GM19467 (cell line): ENCODE measurements around the gene RNF222.
"Not testable (repeated sequence)": the region's sequence is repeated elsewhere in the genome, so short reads cannot be mapped to it uniquely, and the experiment has no call there.

ENCODE experiments used
- ATAC-seq: cut with Tn5 transposase; IDR thresholded peaks from one replicate; pipeline ENCODE4 v1.9.1; 2021; ENCODE audit warnings: mild to moderate bottlenecking, moderate library complexity; ENCODE audit not compliant: unreplicated experiment

The RNF222 gene

GRCh38 chr17:8413328-8413727, 15.7 kb upstream of the RNF222 start:
- ATAC-seq, result no peak

GRCh38 chr17:8412089-8412488, 14.5 kb upstream of the RNF222 start:
- ATAC-seq, result no peak

GRCh38 chr17:8410883-8411238, 13.2 kb upstream of the RNF222 start:
- ATAC-seq, result no peak

- no peak for ATAC-seq
Measured at GRCh38 chr17:8409966-8410882, 12.6 kb upstream of the RNF222 start.

- ATAC-seq, result no peak
Measured at GRCh38 chr17:8408371-8408770, 10.7 kb upstream of the RNF222 start.

GRCh38 chr17:8406174-8406573, 8.5 kb upstream of the RNF222 start:
- no peak for ATAC-seq

DNA sequence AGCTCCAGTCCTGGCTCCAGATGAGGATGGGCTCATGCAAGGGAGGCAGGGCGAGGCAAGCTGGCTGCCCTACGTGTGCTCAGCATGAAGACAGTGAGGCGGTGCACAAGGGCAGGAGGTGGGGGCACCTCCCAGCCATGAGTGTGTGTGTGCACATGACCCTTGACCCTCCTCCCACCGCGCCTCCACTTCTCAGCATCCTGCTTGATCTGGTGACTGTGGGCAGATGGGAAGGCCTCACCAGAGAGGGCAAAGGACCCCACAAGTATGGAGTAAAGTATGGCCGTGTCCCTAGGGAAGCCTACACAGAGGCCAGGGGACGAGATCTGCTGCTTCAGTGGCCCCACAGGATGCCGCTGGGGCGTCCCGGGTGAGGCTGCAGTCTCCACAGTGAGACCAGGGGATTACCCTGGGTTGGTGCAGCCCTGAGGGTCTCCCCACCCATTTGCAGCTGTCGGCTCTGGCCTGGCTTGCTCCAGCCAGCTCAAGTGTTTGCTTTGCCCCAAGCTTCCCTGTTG, 7.9 kb upstream of the RNF222 start:
- ATAC-seq, result no peak

DNA sequence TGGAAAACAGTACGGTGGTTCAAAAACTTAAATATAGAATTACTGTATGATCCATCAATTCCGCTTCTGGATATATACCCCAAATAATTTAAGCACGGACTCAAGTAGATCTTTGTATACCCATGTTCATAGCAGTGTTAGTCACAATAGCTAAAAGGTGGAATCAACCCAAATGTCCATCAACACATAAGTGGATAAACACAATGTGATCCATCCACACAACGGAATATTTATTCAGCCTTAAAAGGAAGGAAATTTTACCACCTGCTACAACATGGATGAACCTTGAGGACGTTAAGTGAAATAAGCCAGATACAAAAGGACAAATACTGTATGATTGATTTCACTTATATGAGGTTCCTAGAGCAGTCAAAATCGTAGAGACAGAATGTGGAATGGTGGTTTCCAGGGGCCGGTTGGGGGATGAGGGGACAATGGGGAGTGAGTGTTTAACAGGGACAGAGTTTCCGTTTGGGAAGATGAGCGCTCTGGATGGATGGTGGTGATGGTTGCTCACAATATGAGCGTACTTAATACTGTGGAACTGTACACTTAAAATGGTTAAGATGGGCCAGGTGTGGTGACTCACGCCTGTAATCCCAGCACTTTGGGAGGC, 5.4 kb upstream of the RNF222 start:
- no peak for ATAC-seq

GRCh38 chr17:8401107-8401506, 3.5 kb upstream of the RNF222 start:
- ATAC-seq, result no peak

- ATAC-seq, result no peak
Measured at GRCh38 chr17:8398980-8399379, 1.4 kb upstream of the RNF222 start.

- not testable (repeated sequence) for ATAC-seq
Measured at GRCh38 chr17:8394497-8394896, 3.1 kb downstream of the RNF222 start.

GRCh38 chr17:8393470-8394231, 4.0 kb downstream of the RNF222 start:
- no peak for ATAC-seq

DNA sequence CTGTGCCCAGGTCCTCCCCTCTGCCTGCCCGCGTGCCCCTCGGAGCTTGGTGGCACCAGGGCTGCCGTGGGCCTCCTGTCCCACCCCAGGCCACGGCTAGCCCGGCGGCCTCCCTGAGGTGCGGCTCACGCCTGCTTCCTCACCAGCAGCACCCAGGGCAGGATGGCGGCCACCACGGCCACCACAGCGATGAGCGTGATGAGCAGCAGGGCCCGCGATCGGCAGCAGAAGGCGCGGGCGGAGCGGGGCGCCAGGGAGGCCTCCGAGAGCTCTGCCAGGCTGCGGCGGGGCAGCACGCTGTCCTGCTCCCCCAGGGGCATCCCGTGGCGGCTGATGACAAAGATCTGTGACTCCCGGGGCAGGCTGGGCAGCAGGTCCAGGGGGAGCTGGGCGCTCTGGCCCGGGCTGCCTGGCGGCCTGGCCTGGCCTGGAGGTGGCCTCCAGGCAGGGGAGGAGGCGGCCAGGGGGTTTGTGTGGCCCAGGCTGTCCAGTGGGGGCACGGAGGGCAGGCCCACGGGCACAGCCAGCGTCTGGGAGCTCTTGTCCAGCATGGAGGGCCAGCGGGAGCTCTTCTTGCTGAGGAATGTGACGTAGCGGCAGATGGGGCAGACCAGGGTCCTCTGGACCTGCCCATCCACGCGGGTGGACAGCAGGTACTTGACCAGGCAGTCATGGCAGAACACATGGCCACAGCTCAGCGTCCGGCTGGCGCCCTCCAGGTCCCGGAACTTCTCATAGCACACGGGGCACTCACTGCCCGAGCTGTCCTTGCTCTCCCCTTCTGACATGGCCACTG, 4.8 kb downstream of the RNF222 start:
- ATAC-seq, result no peak

DNA sequence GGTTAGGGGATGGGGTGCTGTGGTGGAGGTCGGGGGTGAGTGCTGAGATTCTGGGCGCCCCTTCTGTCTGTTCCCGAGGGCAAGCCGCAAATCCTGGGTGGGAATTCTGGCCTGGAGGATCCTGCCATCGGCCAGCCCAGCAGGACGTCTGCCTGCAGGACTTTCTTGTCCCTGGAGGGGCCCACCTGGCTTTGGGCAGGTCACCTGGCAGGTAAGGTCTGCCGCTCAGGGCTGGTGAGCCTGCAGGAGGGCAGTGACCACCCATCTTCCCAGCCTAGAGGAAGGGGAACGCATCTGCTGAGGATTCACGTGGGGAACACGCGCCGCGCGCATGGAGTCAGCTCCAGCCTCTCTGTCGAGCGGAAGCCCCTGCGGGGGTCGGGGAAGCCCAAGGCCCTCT, 5.4 kb downstream of the RNF222 start:
- no peak for ATAC-seq

DNA sequence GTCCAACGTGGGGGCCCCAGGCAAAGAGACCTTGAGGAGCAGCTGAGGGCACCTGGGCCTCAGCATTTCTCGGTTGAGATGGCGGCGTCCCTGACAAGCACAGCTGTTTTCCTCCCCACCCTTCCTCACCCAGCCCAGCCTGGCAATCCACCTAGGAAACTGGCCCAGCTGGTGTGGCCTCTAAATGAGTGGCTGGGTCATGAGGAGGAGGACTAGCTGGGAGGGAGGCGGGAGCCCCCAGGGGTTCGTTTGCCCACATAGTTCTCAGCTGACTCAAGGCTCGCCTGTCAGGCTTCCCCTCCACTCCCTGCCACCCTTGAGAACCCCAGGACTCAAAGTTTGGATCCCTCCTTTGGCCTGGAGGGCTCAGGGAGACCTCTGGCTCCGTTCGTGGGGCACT, 5.9 kb downstream of the RNF222 start:
- ATAC-seq, result no peak

DNA sequence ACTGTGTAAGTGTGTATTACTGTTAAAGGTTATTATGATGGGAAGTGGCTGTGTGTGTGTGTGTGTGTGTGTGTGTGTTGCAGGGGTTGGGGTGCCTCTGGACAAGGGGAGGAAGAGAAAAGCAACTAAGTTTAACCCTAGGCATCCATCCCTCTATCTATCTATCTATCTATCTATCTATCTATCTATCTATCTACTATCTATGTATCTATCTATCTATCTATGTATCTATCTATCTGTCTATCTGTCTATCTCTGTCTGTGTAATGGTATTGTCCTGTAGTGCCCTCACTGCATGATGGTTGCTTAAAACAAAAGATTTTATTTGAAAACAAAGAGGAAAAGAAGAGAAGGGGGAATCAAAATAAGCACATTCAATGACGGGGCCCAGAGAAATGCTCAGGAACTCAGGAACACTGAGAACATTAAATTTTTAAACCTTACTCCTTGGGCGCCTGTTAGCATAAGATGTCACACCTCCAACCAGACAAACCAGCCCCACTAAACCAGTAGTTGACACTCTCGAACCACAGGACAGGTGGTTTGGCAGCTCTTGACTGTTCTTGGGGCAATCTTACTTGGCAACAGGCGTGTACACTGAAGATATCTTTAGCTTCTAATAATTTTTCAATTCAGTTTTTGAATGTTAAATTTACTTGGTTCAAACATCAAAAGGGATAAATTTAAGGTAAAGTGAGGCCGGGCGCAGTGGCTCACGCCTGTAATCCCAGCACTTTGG, 9.5 kb downstream of the RNF222 start:
- ATAC-seq, result no peak

GRCh38 chr17:8386841-8387240, 10.8 kb downstream of the RNF222 start:
- no peak for ATAC-seq

GRCh38 chr17:8384801-8385378, 12.7 kb downstream of the RNF222 start:
- no peak for ATAC-seq

- peak; percentile 82 for ATAC-seq
Measured at GRCh38 chr17:8383143-8383822, 14.3 kb downstream of the RNF222 start, which contains the start of gene RPL26. TSS of gene RPL26 (minus strand) at chr17:8383193. CDS start at chr17:8382310, 883 bp downstream.
